SK-N-MC (cell line): Measurements from ENCODE around the gene POFUT1.
"Not testable (repeated sequence)": the region's sequence is repeated elsewhere in the genome, so short reads cannot be mapped to it uniquely, and the experiment has no call there.

Experiments used
- DNase-seq: peaks from one replicate; pipeline ENCODE4 v3.0.0-alpha.2; 2011; ENCODE audit warnings: low read depth, low spot score
- H3K27ac ChIP-seq: fragments of 200-600 bp; sonication (generic); 2 replicates; pipeline ENCODE4 v1.5.1; 2016; ENCODE audit warnings: mixed run types
- H3K36me3 ChIP-seq: fragments of 200-600 bp; sonication (generic); 2 replicates; pipeline ENCODE4 v1.6.1; 2017; ENCODE audit warnings: antibody characterized with exemption, low read length, mixed read lengths; ENCODE audit not compliant: insufficient read depth
- H3K4me3 ChIP-seq: fragments of 200-600 bp; sonication (generic); 2 replicates; pipeline ENCODE4 v1.5.1; 2016
- H3K9ac ChIP-seq: fragments of 200-600 bp; sonication (generic); 2 replicates; pipeline ENCODE4 v1.8.0; 2017; ENCODE audit warnings: mixed run types, mixed read lengths; ENCODE audit not compliant: insufficient read length
- H3K9me3 ChIP-seq: fragments of 200-600 bp; sonication (generic); 2 replicates; pipeline ENCODE4 v1.6.1; 2017; ENCODE audit warnings: low read depth, mild to moderate bottlenecking, antibody characterized with exemption, low read length, moderate library complexity, mixed read lengths
- EZH2 ChIP-seq: fragments of 200-600 bp; sonication (generic); IDR thresholded peaks from one replicate; pipeline ENCODE4 v1.6.1; 2017; ENCODE audit warnings: antibody characterized with exemption
- FOXP2 ChIP-seq: optimal IDR thresholded peaks from 2 replicates; pipeline ENCODE3; 2011; ENCODE audit warnings: mild to moderate bottlenecking, moderate library complexity; ENCODE audit not compliant: insufficient read depth; ENCODE audit errors: extremely low read length, control extremely low read depth
- POLR2AphosphoS5 ChIP-seq: IDR thresholded peaks from 2 replicates; pipeline ENCODE4 v1.6.1; 2012; ENCODE audit warnings: mild to moderate bottlenecking, low read depth, low read length, borderline replicate concordance

Gene POFUT1

GRCh38 chr20:32164984-32165735 lies 42.5 kb upstream of the POFUT1 start:
- TF ChIP-seq FOXP2, result no peak
- H3K27ac ChIP-seq, result no peak overlapping the region
- H3K36me3 ChIP-seq, result peaks cover 35% of the 10 kb centered on the region
- no peak overlapping the region for H3K9ac ChIP-seq
- no peak overlapping the region for H3K4me3 ChIP-seq
- no peak for DNase-seq
- no peaks in the 10 kb centered on the region for H3K9me3 ChIP-seq

GRCh38 chr20:32165836-32166545 lies 41.7 kb upstream of the POFUT1 start:
- H3K4me3 ChIP-seq, result no peak overlapping the region
- TF ChIP-seq POLR2AphosphoS5, result no peak
- no peak for TF ChIP-seq EZH2
- no peak for TF ChIP-seq FOXP2
- H3K27ac ChIP-seq, result no peak overlapping the region
- H3K36me3 ChIP-seq, result peaks cover 31% of the 10 kb centered on the region
- no peak overlapping the region for H3K9ac ChIP-seq
- no peak for DNase-seq
- H3K9me3 ChIP-seq, result no peaks in the 10 kb centered on the region

GRCh38 chr20:32167552-32167951 lies 40.1 kb upstream of the POFUT1 start:
- H3K9ac ChIP-seq, result no peak overlapping the region
- DNase-seq, result no peak
- no peak overlapping the region for H3K27ac ChIP-seq
- H3K4me3 ChIP-seq, result no peak overlapping the region
- no peak for TF ChIP-seq EZH2
- no peak for TF ChIP-seq FOXP2
- no peak for TF ChIP-seq POLR2AphosphoS5
- H3K9me3 ChIP-seq, result no peaks in the 10 kb centered on the region
- peaks cover 15% of the 10 kb centered on the region for H3K36me3 ChIP-seq

GRCh38 chr20:32168184-32168910 lies 39.3 kb upstream of the POFUT1 start:
- Histone ChIP-seq H3K9me3 (no peaks in the 10 kb centered on the region), H3K36me3 (peaks cover 12% of the 10 kb centered on the region; the same call in 1 of the 2 replicates), H3K4me3 (no peak overlapping the region), H3K27ac (no peak overlapping the region), H3K9ac (no peak overlapping the region)
- TF ChIP-seq POLR2AphosphoS5, result no peak
- no peak for TF ChIP-seq EZH2
- TF ChIP-seq FOXP2, result no peak
- peak; percentile 2 for DNase-seq

- H3K9me3 ChIP-seq, DNase-seq, H3K4me3 ChIP-seq, H3K36me3 ChIP-seq, H3K27ac ChIP-seq, H3K9ac ChIP-seq: not testable (repeated sequence)
These were observed 30.0 kb upstream of the POFUT1 start for GRCh38 chr20:32177696-32178095.

GRCh38 chr20:32179515-32179914 lies 28.2 kb upstream of the POFUT1 start:
- H3K36me3 ChIP-seq, result no peaks in the 10 kb centered on the region
- no peak overlapping the region for H3K27ac ChIP-seq
- H3K9me3 ChIP-seq, result no peaks in the 10 kb centered on the region
- TF ChIP-seq FOXP2 (no peak), EZH2 (no peak), POLR2AphosphoS5 (no peak)
- no peak for DNase-seq
- H3K9ac ChIP-seq, result no peak overlapping the region
- H3K4me3 ChIP-seq, result no peak overlapping the region

GRCh38 chr20:32179934-32180333 lies 27.7 kb upstream of the POFUT1 start:
- Histone ChIP-seq H3K9me3 (no peaks in the 10 kb centered on the region), H3K4me3 (no peak overlapping the region), H3K36me3 (no peaks in the 10 kb centered on the region), H3K9ac (no peak overlapping the region), H3K27ac (no peak overlapping the region)
- no peak for DNase-seq
- TF ChIP-seq EZH2 (no peak), POLR2AphosphoS5 (no peak)

- TF ChIP-seq POLR2AphosphoS5, result no peak
- no peak for TF ChIP-seq FOXP2
- TF ChIP-seq EZH2, result no peak
- no peak overlapping the region for H3K4me3 ChIP-seq
- no peak for DNase-seq
- H3K9ac ChIP-seq, result no peak overlapping the region
- H3K27ac ChIP-seq, result no peak overlapping the region
- no peaks in the 10 kb centered on the region for H3K36me3 ChIP-seq
- no peaks in the 10 kb centered on the region for H3K9me3 ChIP-seq
These were observed 26.1 kb upstream of the POFUT1 start for GRCh38 chr20:32181606-32182005.
